Subcutaneous abdominal adipose tissue (tissue), 5 donors: ENCODE results near the gene PDHB.

Experiments used
- H3K27ac ChIP-seq: one replicate; pipeline ENCODE4 v1.7.0; 2013; ENCODE audit warnings: low read depth, mild to moderate bottlenecking, inconsistent platforms, low read length, moderate library complexity
- H3K27me3 ChIP-seq, 5 donors: one replicate each; pipeline ENCODE4 v1.7.0; 2013; ENCODE audit warnings: low read length in 5 of 5, inconsistent platforms in 1 of 5; ENCODE audit not compliant: control insufficient read depth in 5 of 5, insufficient read depth in 4 of 5
- H3K36me3 ChIP-seq, 5 donors: one replicate each; pipeline ENCODE4 v1.7.0; 2013; ENCODE audit warnings: low read length in 5 of 5; ENCODE audit not compliant: control insufficient read depth in 5 of 5, insufficient read depth in 5 of 5
- H3K4me1 ChIP-seq, 5 donors: one replicate each; pipeline ENCODE4 v1.7.0; 2013; ENCODE audit warnings: low read length in 5 of 5, mild to moderate bottlenecking in 3 of 5, moderate library complexity in 1 of 5; ENCODE audit not compliant: control insufficient read depth in 5 of 5, insufficient read depth in 5 of 5
- H3K4me3 ChIP-seq, 5 donors: one replicate each; pipeline ENCODE4 v1.7.0; 2013; ENCODE audit warnings: low read length in 5 of 5, low read depth in 1 of 5
- H3K9ac ChIP-seq, 5 donors: one replicate each; pipeline ENCODE4 v1.7.0; 2013; ENCODE audit warnings: low read length in 5 of 5, mild to moderate bottlenecking in 4 of 5, moderate library complexity in 3 of 5
- H3K9me3 ChIP-seq, 5 donors: one replicate each; pipeline ENCODE4 v1.7.0; 2013; ENCODE audit warnings: low read length in 5 of 5; ENCODE audit not compliant: control insufficient read depth in 5 of 5
- donor health status: healthy.
- donor health status: healthy.
- donor health status: healthy.
- donor health status: healthy.
- donor health status: healthy.

Gene PDHB

GRCh38 chr3:58408906-58409305, 24.7 kb downstream of the PDHB start:
- Histone ChIP-seq H3K36me3 (peaks cover 12 to 60% (median 47%) of the 10 kb centered on the region in 5 donors), H3K4me1 (peaks cover 0 to 13% (median 10%) of the 10 kb centered on the region in 5 donors), H3K27me3 (no peaks in the 10 kb centered on the region)

GRCh38 chr3:58404396-58404795, 29.2 kb downstream of the PDHB start:
- Histone ChIP-seq H3K9me3 (no peaks in the 10 kb centered on the region), H3K27me3 (no peaks in the 10 kb centered on the region), H3K4me1 (peaks cover 0 to 3% (median 0%) of the 10 kb centered on the region in 5 donors), H3K36me3 (peaks cover 21 to 47% (median 31%) of the 10 kb centered on the region in 5 donors), H3K27ac (no peak overlapping the region), H3K4me3 (no peak overlapping the region), H3K9ac (no peak overlapping the region)

More at GRCh38 chr3:58408906-58409305, 24.7 kb downstream of the PDHB start:
- H3K9ac ChIP-seq: no peak overlapping the region
- H3K27ac ChIP-seq: no peak overlapping the region
- H3K9me3 ChIP-seq: no peaks in the 10 kb centered on the region
- H3K4me3 ChIP-seq: no peak overlapping the region

GRCh38 chr3:58403513-58404109, 30.0 kb downstream of the PDHB start:
- Histone ChIP-seq H3K27ac (no peak overlapping the region), H3K4me3 (no peak overlapping the region), H3K27me3 (no peaks in the 10 kb centered on the region), H3K36me3 (peaks cover 19 to 48% (median 32%) of the 10 kb centered on the region in 5 donors), H3K9me3 (no peaks in the 10 kb centered on the region), H3K9ac (no peak overlapping the region), H3K4me1 (no peaks in the 10 kb centered on the region)

GRCh38 chr3:58398669-58399333, 34.8 kb downstream of the PDHB start:
- peaks cover 29 to 73% (median 59%) of the 10 kb centered on the region in 5 donors for H3K36me3 ChIP-seq
- no peaks in the 10 kb centered on the region for H3K27me3 ChIP-seq
- H3K4me1 ChIP-seq: peaks cover 0 to 8% (median 0%) of the 10 kb centered on the region in 5 donors
- no peak overlapping the region for H3K9ac ChIP-seq
- no peak overlapping the region for H3K4me3 ChIP-seq
- no peak overlapping the region for H3K27ac ChIP-seq
- no peaks in the 10 kb centered on the region for H3K9me3 ChIP-seq

- Histone ChIP-seq H3K4me1 (peaks cover 0 to 19% (median 2%) of the 10 kb centered on the region in 5 donors), H3K36me3 (peaks cover 29 to 52% (median 43%) of the 10 kb centered on the region in 5 donors), H3K27me3 (no peaks in the 10 kb centered on the region), H3K9ac (peak overlapping the region in 1 of 5 donors; percentile 11), H3K27ac (no peak overlapping the region), H3K9me3 (no peaks in the 10 kb centered on the region), H3K4me3 (no peak overlapping the region)
Observed at GRCh38 chr3:58394339-58394738, 39.3 kb downstream of the PDHB start.

- H3K36me3 ChIP-seq: peaks cover 18 to 31% (median 24%) of the 10 kb centered on the region in 5 donors
- H3K9me3 ChIP-seq: no peaks in the 10 kb centered on the region
- H3K9ac ChIP-seq: no peak overlapping the region
- peak overlapping the region; percentile 72 for H3K27ac ChIP-seq
- H3K4me1 ChIP-seq: peaks cover 0 to 40% (median 22%) of the 10 kb centered on the region in 5 donors
- no peak overlapping the region for H3K4me3 ChIP-seq
- no peaks in the 10 kb centered on the region for H3K27me3 ChIP-seq
Observed at GRCh38 chr3:58392181-58392580, 41.5 kb downstream of the PDHB start.

GRCh38 chr3:58391156-58391865, 42.3 kb downstream of the PDHB start:
- H3K9ac ChIP-seq: peak overlapping the region in 1 of 5 donors; percentile 57
- H3K4me1 ChIP-seq: peaks cover 3 to 48% (median 31%) of the 10 kb centered on the region in 5 donors
- no peak overlapping the region for H3K4me3 ChIP-seq
- H3K27ac ChIP-seq: peak overlapping the region; percentile 72
- peaks cover 10 to 24% (median 16%) of the 10 kb centered on the region in 5 donors for H3K36me3 ChIP-seq
- no peaks in the 10 kb centered on the region for H3K9me3 ChIP-seq
- no peaks in the 10 kb centered on the region for H3K27me3 ChIP-seq

GRCh38 chr3:58388550-58389091, 45.0 kb downstream of the PDHB start:
- Histone ChIP-seq H3K27ac (peak overlapping the region; percentile 82), H3K36me3 (peaks cover 5 to 11% (median 9%) of the 10 kb centered on the region in 5 donors), H3K27me3 (no peaks in the 10 kb centered on the region), H3K4me1 (peaks cover 3 to 43% (median 31%) of the 10 kb centered on the region in 5 donors), H3K9ac (peak overlapping the region in 1 of 5 donors; percentile 35), H3K4me3 (no peak overlapping the region), H3K9me3 (no peaks in the 10 kb centered on the region)

- H3K27ac ChIP-seq: peak overlapping the region; percentile 82
- no peaks in the 10 kb centered on the region for H3K9me3 ChIP-seq
- no peaks in the 10 kb centered on the region for H3K27me3 ChIP-seq
- no peak overlapping the region for H3K4me3 ChIP-seq
- H3K4me1 ChIP-seq: peaks cover 3 to 43% (median 31%) of the 10 kb centered on the region in 5 donors
- peak overlapping the region in 1 of 5 donors; percentile 21 for H3K9ac ChIP-seq
- peaks cover 5 to 11% (median 9%) of the 10 kb centered on the region in 5 donors for H3K36me3 ChIP-seq
Observed at GRCh38 chr3:58387650-58388546, 45.7 kb downstream of the PDHB start.
